ENCODE results near the gene HMOX1. TPM values are rescaled to one million over a fixed set of nuclear protein-coding genes. Genes with fewer than 3 reads are reported as not detected.
A peak's percentile ranks its signal among the peaks of the same experiment; 100 is the strongest.

Gene HMOX1
- total RNA-seq, 1 donor from 2014 or later: 26.8 TPM

DNA sequence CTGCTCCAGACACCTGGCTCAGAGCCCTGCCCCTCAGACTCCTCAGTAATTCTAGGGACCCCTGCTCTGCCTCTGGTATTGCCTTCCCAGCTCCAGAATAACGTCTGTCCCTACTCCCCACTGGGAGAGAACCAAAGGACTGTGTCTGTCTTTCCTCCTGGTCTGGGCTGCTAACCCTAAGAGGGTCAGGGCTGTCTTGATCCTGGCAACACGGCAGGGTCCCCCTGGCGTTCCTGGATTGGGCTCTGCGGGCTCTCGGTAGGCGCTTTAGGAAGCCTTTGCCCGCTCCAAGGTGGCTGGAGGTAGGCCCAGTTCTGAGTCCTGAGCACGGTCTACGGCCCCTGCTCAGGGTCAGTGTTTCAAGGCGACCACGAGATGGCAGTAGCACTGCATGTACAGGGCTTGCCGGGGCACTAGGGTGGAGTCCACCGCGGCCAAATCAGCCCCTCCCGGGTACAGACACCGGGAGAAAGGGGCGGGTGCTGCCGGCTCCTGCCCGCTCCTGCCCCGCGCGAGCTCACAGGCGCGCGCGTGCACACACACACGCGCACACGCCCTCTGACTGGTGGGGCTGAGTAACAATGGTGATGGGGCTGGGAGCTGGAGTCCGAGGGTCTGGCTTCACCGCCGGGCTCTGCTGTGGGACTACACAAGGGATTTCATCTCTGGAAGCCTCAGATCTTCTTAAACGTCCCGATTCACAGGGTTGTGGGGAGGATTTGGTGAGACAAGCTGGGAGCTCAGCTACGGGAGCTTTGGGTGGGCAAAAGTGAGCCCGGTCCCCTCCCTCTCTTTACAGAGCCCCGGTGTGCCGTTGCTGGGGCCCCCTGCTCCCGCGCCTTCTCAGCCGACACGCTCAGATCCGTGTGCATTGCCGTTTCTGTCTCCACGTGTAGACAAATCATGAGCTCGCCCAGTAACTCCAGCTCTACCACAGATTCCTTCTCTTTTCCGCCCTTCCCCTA lies 30.1 kb upstream of the HMOX1 start:
- Histone ChIP-seq H3K9me3 (no peaks in the 10 kb centered on the region), H3K27ac (peak overlapping the region; percentile 86), H3K4me3 (peak overlapping the region; percentile 48 to 57), H3K27me3 (no peaks in the 10 kb centered on the region), H3K36me3 (peaks cover 0 to 21% of the 10 kb centered on the region in 2 donors), H3K4me1 (peaks cover 37% of the 10 kb centered on the region)
- TF ChIP-seq, protein P1, sequence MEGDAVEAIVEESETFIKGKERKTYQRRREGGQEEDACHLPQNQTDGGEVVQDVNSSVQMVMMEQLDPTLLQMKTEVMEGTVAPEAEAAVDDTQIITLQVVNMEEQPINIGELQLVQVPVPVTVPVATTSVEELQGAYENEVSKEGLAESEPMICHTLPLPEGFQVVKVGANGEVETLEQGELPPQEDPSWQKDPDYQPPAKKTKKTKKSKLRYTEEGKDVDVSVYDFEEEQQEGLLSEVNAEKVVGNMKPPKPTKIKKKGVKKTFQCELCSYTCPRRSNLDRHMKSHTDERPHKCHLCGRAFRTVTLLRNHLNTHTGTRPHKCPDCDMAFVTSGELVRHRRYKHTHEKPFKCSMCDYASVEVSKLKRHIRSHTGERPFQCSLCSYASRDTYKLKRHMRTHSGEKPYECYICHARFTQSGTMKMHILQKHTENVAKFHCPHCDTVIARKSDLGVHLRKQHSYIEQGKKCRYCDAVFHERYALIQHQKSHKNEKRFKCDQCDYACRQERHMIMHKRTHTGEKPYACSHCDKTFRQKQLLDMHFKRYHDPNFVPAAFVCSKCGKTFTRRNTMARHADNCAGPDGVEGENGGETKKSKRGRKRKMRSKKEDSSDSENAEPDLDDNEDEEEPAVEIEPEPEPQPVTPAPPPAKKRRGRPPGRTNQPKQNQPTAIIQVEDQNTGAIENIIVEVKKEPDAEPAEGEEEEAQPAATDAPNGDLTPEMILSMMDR (IDR thresholded peaks at IDR 0.05): peak; percentile 84 to 94 (median 85)
- TF ChIP-seq POLR2A (IDR thresholded peaks at IDR 0.05): peak in 1 of 2 donors; percentile 34
- peak; percentile 82 to 88 for TF ChIP-seq POLR2AphosphoS5 (IDR thresholded peaks at IDR 0.05; ENCODE audit: insufficient read depth in 1 of 2, low read depth in 1 of 2)
- intact Hi-C loops (cut with DNase I): loop anchor here (5.0 kb wide), 1 partner anchor 236 kb away; no protein-coding TSS in a partner anchor
- peak in 1 of 2 donors; percentile 97 for DNase-seq (ENCODE audit: extremely low spot score in 2 of 2)

DNA sequence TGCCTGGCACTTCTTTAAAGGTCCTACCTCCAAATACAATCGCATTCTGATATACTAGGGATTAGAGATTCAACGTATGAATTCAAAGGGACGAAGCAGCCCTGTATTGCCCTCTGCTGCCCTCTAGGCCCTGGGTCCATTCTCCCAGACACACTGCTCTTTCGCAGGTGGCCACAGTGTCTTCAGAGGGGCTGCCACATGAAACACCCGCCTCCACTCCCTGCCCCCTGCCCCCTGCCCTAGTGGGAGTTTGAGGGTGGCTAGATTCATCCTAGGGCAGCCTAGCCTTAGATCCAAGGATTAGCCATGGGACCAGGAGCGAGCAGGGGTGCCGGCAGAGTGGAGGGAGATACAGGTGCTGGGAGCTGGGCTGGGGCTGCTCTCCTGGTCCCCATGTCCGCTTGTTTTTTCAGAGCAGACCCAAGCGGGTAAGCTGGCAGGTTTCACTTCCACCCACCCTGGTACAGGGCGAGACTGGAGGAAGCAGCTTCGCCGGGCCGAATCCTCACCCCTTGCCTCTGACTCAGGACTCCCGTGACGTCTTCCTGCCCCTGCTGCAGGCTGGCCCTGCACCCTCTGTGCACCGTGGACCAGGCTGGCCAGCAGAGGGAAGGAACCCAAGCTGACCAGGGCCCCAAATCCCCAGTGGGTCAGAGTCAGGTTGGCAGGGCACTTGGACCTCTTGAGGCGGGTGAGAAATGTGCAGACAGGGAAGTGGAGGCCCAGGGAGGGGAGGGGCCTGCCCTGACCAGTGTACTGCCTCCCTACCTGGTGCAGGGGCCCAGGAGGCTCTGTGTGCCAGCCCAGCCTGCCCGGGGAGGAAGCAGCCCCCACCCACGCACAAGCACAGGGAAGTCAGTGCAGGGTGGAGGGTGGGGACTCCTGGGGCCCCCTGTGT lies 28.4 kb upstream of the HMOX1 start:
- Histone ChIP-seq H3K27ac (peak overlapping the region; percentile 86), H3K36me3 (peaks cover 0 to 6% of the 10 kb centered on the region in 2 donors), H3K27me3 (no peaks in the 10 kb centered on the region), H3K4me1 (peaks cover 37% of the 10 kb centered on the region), H3K9me3 (no peaks in the 10 kb centered on the region), H3K4me3 (no peak overlapping the region)
- no peak for DNase-seq (ENCODE audit: extremely low spot score in 2 of 2)
- intact Hi-C loops (cut with DNase I): loop anchor here (5.0 kb wide), 1 partner anchor 235 kb away; no protein-coding TSS in a partner anchor
- TF ChIP-seq POLR2AphosphoS5 (IDR thresholded peaks at IDR 0.05; ENCODE audit: insufficient read depth in 1 of 2, low read depth in 1 of 2) (peak in 1 of 2 donors; percentile 57), POLR2A (IDR thresholded peaks at IDR 0.05) (no peak)

DNA sequence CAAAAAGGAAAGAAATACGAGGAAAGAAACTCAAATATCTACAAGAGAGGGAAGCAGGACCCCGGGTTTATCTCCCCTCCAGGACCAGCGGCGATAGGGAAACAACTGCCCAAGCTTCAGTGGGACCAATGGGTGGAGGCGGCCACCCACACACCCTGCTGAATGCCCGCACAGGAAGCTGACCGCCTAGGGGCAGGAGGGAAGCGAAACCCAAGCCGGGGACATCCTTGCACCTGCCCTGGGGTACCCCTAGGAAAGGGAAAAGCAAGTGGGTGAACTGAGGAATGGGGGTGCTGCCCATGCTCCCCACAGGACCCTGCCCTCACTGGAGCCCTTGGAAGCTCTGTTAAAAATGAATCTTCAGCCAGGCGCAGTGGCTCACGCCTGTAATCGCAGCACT lies 27.6 kb upstream of the HMOX1 start:
- peak overlapping the region; percentile 86 for H3K27ac ChIP-seq
- intact Hi-C loops (cut with DNase I): loop anchor here (5.0 kb wide), 1 partner anchor 234 kb away; no protein-coding TSS in a partner anchor
- DNase-seq (ENCODE audit: extremely low spot score in 2 of 2): no peak
- H3K36me3 ChIP-seq: no peaks in the 10 kb centered on the region
- TF ChIP-seq POLR2A (IDR thresholded peaks at IDR 0.05): no peak
- TF ChIP-seq, protein P1 (IDR thresholded peaks at IDR 0.05): no peak
- no peak for TF ChIP-seq POLR2AphosphoS5 (IDR thresholded peaks at IDR 0.05; ENCODE audit: insufficient read depth in 1 of 2, low read depth in 1 of 2)
- no peaks in the 10 kb centered on the region for H3K9me3 ChIP-seq
- H3K27me3 ChIP-seq: no peaks in the 10 kb centered on the region
- H3K4me1 ChIP-seq: peaks cover 37% of the 10 kb centered on the region
- no peak overlapping the region for H3K4me3 ChIP-seq

DNA sequence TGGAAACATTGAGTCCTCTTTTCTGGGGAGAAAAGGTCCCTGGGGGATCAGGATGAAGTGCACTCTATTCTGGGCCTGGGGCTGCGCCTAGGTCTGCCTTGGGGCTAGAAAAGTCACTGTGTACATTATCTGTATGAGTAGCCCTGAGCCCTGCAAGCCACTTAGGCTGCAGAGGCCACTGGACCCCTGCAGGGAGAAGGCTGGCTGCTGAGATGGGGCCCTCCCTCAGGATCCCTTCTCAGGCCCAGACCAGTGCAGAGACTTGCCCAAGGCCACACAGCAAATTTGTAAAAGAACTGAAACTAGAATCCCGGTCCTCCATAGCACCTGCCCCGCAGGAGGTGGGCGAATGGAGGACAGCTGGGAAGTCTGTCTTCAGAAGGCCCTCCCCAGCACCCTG lies 26.8 kb upstream of the HMOX1 start:
- no peaks in the 10 kb centered on the region for H3K9me3 ChIP-seq
- peaks cover 34% of the 10 kb centered on the region for H3K4me1 ChIP-seq
- no peaks in the 10 kb centered on the region for H3K27me3 ChIP-seq
- intact Hi-C loops (cut with DNase I): loop anchor here (5.0 kb wide), 1 partner anchor 233 kb away; no protein-coding TSS in a partner anchor
- DNase-seq (ENCODE audit: extremely low spot score in 2 of 2): no peak
- H3K27ac ChIP-seq: no peak overlapping the region
- no peak for TF ChIP-seq POLR2A (IDR thresholded peaks at IDR 0.05)
- no peaks in the 10 kb centered on the region for H3K36me3 ChIP-seq
- H3K4me3 ChIP-seq: no peak overlapping the region

DNA sequence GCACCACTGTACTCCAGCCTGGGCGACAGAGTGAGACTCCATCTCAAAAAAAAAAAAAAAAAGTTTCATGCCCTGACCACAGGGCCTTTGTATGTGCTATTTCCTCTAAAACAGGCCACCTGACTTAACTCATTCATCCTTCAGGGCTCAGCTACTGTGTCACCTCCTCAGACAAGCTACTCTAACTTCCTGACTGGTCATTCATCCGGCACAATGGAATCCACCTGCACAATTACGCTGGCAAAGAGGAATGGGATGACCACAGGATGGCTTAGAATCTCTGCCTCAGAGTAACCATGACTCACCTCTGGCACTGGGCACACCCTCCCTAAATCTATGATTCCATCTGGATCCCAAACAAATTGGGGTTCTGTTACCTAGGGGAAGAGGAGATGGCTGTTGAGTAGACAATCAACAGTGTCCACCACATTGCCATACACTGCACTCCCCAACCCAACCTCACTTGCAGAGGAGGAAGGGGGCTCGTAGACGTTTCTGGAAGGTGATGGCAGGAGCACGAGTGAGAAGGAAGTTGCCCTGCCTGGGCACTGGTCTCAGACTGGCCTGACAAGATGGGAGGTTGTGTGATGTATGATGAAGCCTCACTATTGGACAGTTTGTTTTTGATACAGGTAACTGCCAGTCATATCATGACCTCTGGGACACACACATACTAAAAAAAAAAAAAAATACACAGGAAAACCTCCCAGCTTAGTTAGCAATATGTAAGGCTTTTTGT lies 22.8 kb upstream of the HMOX1 start:
- no peak for TF ChIP-seq POLR2A (IDR thresholded peaks at IDR 0.05)
- no peak for TF ChIP-seq POLR2AphosphoS5 (IDR thresholded peaks at IDR 0.05; ENCODE audit: insufficient read depth in 1 of 2, low read depth in 1 of 2)
- TF ChIP-seq, protein P1 (IDR thresholded peaks at IDR 0.05): no peak
- Histone ChIP-seq H3K4me3 (no peak overlapping the region), H3K4me1 (no peaks in the 10 kb centered on the region), H3K27ac (no peak overlapping the region), H3K36me3 (no peaks in the 10 kb centered on the region), H3K27me3 (no peaks in the 10 kb centered on the region), H3K9me3 (no peaks in the 10 kb centered on the region)
- intact Hi-C loops (cut with DNase I): no loop called here
- no peak for DNase-seq (ENCODE audit: extremely low spot score in 2 of 2)

Measured in vagina (tissue), 2 donors.